ENCODE data around the gene USF1. TPM values are rescaled to one million over a fixed set of nuclear protein-coding genes. Genes with fewer than 3 reads are reported as not detected.

The USF1 gene
- total and polyA plus RNA-seq, 4 donors: 19.2 to 43.5 (median 27.2) TPM

DNA sequence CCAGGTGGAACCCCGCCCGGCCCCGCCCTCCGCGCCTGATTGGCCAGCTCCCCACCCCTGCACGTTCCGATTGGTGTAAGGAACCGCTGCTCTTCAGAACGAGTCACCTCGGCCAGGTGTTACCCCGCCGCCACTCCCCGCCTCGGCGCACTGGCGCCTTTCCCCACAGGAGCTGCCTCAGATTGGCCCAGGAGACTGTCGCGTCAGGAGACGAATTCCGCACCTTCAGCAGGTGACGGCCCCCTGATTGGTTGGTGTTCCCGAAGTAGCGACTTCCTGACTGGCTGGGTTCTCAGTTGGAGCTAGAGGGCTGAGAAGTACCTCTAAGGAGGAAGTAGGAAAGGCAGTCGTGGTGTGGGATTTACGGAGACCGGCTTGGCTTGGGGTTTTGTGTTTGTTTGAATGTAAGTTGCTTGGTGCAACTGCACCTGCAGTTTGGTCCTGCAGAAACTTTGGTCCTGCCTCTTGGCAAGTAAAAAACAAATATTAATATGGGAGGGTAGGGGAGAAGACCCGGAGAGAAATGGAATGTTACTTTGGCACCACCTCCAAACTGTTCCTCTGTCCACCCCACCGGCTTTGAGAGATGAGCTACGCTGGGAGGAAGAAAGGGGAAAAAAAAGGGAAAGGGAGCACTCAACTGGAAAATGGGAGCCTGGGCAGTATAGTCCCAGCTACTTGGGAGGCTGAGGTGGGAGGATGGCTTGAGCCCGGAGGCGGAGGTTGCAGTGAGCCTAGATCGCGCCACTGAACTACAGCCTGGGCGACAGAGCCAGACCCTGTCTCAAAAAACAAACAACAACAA is 24.4 kb downstream of the USF1 start:
- peak overlapping the region; percentile 68 to 97 for H3K9ac ChIP-seq (ENCODE audit: low read depth in 1 of 2, low read length in 2 of 2)
- peak overlapping the region; percentile 82 to 92 for H3K27ac ChIP-seq (ENCODE audit: low read depth in 1 of 2, low read length in 2 of 2)
- TF ChIP-seq, protein P1, sequence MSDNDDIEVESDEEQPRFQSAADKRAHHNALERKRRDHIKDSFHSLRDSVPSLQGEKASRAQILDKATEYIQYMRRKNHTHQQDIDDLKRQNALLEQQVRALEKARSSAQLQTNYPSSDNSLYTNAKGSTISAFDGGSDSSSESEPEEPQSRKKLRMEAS (IDR thresholded peaks at IDR 0.05): no peak
- TF ChIP-seq, protein P2, sequence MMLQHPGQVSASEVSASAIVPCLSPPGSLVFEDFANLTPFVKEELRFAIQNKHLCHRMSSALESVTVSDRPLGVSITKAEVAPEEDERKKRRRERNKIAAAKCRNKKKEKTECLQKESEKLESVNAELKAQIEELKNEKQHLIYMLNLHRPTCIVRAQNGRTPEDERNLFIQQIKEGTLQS (IDR thresholded peaks at IDR 0.05): no peak
- TF ChIP-seq FOXA1 (IDR thresholded peaks at IDR 0.05) (no peak), HNF4G (IDR thresholded peaks at IDR 0.05) (no peak), RXRA (IDR thresholded peaks at IDR 0.05) (peak; percentile 26 to 36), RAD21 (IDR thresholded peaks at IDR 0.05) (no peak), NR2F2 (IDR thresholded peaks at IDR 0.05) (no peak), YY1 (IDR thresholded peaks at IDR 0.05) (peak; percentile 69), EGR1 (IDR thresholded peaks at IDR 0.05; ENCODE audit: low read depth in 2 of 2) (peak in 1 of 2 donors; percentile 24), SP1 (IDR thresholded peaks at IDR 0.05) (peak; percentile 86), TAF1 (conservative IDR thresholded peaks at IDR 0.05) (peak; percentile 82), FOXA2 (IDR thresholded peaks at IDR 0.05) (no peak), JUND (IDR thresholded peaks at IDR 0.05) (peak in 1 of 2 donors; percentile 28), GABPA (IDR thresholded peaks at IDR 0.05 in 1 of 2, conservative IDR thresholded peaks at IDR 0.05 in 1 of 2) (peak in 1 of 2 donors; percentile 47), HNF4A (conservative IDR thresholded peaks at IDR 0.05) (peak in 1 of 2 donors; percentile 38)
- TF ChIP-seq, protein P3, sequence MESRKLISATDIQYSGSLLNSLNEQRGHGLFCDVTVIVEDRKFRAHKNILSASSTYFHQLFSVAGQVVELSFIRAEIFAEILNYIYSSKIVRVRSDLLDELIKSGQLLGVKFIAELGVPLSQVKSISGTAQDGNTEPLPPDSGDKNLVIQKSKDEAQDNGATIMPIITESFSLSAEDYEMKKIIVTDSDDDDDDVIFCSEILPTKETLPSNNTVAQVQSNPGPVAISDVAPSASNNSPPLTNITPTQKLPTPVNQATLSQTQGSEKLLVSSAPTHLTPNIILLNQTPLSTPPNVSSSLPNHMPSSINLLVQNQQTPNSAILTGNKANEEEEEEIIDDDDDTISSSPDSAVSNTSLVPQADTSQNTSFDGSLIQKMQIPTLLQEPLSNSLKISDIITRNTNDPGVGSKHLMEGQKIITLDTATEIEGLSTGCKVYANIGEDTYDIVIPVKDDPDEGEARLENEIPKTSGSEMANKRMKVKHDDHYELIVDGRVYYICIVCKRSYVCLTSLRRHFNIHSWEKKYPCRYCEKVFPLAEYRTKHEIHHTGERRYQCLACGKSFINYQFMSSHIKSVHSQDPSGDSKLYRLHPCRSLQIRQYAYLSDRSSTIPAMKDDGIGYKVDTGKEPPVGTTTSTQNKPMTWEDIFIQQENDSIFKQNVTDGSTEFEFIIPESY (IDR thresholded peaks at IDR 0.05): peak; percentile 18
- TF ChIP-seq, protein P4, sequence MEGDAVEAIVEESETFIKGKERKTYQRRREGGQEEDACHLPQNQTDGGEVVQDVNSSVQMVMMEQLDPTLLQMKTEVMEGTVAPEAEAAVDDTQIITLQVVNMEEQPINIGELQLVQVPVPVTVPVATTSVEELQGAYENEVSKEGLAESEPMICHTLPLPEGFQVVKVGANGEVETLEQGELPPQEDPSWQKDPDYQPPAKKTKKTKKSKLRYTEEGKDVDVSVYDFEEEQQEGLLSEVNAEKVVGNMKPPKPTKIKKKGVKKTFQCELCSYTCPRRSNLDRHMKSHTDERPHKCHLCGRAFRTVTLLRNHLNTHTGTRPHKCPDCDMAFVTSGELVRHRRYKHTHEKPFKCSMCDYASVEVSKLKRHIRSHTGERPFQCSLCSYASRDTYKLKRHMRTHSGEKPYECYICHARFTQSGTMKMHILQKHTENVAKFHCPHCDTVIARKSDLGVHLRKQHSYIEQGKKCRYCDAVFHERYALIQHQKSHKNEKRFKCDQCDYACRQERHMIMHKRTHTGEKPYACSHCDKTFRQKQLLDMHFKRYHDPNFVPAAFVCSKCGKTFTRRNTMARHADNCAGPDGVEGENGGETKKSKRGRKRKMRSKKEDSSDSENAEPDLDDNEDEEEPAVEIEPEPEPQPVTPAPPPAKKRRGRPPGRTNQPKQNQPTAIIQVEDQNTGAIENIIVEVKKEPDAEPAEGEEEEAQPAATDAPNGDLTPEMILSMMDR (IDR thresholded peaks at IDR 0.05; ENCODE audit: low read depth, low read length, missing input control): no peak
- TF ChIP-seq, protein P5, sequence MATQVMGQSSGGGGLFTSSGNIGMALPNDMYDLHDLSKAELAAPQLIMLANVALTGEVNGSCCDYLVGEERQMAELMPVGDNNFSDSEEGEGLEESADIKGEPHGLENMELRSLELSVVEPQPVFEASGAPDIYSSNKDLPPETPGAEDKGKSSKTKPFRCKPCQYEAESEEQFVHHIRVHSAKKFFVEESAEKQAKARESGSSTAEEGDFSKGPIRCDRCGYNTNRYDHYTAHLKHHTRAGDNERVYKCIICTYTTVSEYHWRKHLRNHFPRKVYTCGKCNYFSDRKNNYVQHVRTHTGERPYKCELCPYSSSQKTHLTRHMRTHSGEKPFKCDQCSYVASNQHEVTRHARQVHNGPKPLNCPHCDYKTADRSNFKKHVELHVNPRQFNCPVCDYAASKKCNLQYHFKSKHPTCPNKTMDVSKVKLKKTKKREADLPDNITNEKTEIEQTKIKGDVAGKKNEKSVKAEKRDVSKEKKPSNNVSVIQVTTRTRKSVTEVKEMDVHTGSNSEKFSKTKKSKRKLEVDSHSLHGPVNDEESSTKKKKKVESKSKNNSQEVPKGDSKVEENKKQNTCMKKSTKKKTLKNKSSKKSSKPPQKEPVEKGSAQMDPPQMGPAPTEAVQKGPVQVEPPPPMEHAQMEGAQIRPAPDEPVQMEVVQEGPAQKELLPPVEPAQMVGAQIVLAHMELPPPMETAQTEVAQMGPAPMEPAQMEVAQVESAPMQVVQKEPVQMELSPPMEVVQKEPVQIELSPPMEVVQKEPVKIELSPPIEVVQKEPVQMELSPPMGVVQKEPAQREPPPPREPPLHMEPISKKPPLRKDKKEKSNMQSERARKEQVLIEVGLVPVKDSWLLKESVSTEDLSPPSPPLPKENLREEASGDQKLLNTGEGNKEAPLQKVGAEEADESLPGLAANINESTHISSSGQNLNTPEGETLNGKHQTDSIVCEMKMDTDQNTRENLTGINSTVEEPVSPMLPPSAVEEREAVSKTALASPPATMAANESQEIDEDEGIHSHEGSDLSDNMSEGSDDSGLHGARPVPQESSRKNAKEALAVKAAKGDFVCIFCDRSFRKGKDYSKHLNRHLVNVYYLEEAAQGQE (IDR thresholded peaks at IDR 0.05): peak; percentile 86
- H3K4me1 ChIP-seq (ENCODE audit: control insufficient read depth in 4 of 4, insufficient read depth in 4 of 4, low read length in 3 of 4): peaks cover 11 to 32% (median 18%) of the 10 kb centered on the region in 4 donors
- 13% methylated on average over 34 of the region's 34 CpGs for WGBS
- peak; percentile 93 for DNase-seq (ENCODE audit: low spot score)
- no peaks in the 10 kb centered on the region for H3K36me3 ChIP-seq (ENCODE audit: control insufficient read depth in 4 of 4, insufficient read depth in 3 of 4, low read depth in 1 of 4, low read length in 3 of 4)
- H3K27me3 ChIP-seq (ENCODE audit: control insufficient read depth in 4 of 4, insufficient read depth in 4 of 4, low read length in 3 of 4): no peaks in the 10 kb centered on the region
- H3K4me3 ChIP-seq (ENCODE audit: low read depth in 1 of 3, low read length in 3 of 3): peak overlapping the region; percentile 62 to 92 (median 74)
- H3K9me3 ChIP-seq (ENCODE audit: control insufficient read depth in 4 of 4, low read length in 3 of 4): no peaks in the 10 kb centered on the region

All from liver (tissue), 9 donors.